GM18526 (cell line): ENCODE data around the gene CAMTA1.

Experiments used
- POLR2A ChIP-seq: IDR thresholded peaks from 3 replicates; pipeline ENCODE4 v1.6.1; 2011; ENCODE audit not compliant: insufficient read length; ENCODE audit errors: extremely low read depth

Gene CAMTA1

DNA sequence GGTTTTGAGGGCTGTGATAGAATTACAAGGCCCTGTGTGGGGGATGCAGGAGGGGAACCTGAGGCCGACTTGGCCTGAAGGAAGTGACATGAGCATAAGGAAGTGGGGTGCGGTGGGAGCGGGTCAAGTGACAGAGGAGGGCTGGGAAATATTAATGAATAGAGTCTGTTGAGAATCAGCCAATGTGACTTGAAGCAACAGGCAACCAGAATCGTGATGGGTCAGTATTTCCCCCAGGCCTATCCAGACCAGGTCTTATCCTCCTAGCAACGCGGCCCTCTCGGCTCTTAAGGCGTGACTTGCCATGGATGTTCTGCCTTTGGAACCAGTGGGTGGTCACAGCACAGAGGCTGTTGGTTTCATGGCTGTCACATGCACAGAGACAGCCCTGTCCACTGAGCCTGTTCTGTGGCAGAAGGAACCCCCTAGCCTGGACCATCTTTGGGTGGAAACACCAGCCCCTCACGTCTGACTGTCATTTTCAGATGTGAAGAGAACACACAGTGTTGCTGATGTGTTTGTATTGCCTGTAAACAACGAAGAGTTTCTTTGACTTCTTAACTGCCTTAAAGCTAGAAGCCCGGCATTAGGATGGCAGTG is 468.8 kb downstream of the CAMTA1 start:
- TF ChIP-seq POLR2A, result no peak

DNA sequence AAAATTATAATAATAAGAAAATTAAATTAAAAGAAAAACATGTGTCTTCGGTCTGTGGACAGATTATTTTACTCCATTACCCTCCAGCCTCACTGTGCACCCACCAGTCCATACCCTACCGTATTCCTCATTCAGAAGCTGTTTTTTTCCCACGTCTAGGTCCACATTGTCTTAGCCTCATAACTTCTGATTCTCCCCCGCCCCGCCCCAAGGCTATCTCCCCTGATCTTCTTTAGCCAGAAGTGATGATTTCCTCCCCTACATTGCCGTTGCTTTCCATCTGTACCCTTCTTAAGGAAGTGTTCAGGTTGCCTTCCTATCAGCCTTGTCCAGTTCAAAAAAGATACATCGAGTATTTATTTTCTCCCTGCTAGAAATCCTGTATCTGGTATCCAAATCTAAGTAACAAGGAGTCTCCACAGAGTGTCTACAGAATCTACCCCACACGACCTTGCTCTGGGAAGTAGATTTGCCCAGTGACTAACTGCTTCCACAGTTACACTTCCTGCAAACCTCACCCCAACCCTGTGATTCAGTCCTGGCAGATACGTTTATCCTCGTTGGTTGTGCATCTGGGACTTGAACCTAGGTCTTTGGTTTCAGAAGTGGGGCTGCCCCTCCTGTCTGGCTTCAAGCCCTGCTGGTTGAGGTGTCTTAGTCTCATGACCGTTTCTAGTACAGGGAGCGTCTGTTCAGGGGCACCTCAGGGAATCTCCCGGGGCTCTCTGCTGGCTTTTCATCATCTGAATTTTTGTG is 470.2 kb downstream of the CAMTA1 start:
- no peak for TF ChIP-seq POLR2A

GRCh38 chr1:7256526-7256925 is 471.3 kb downstream of the CAMTA1 start:
- TF ChIP-seq POLR2A, result no peak

- TF ChIP-seq POLR2A, result no peak
Measured at GRCh38 chr1:7257225-7257624, 472.0 kb downstream of the CAMTA1 start.

DNA sequence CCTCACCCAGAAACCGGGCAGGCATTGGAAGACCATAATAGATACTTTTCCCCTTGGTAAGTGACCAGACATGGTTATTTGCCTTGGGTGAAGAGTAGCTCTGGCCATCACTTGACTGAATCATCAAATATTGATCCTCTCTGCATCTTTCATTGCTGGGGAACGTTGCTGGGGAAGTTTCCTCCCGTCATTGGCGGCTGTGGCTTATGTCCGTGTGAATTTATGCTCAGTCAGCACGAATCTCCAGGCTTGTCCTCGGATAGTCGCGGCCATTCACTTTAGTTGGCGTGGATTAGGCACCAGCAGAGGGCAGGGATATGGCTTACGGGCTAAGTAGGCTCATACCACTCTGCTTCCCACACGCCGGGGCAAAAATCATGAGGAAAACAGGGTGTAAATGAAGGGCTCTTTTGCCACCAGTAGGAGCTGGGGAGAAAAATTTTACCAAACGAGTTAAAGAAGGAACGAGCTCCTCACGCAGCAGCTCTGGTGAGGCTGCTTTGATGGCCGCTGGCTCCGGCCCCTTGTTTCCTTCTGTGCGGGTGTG is 473.4 kb downstream of the CAMTA1 start:
- no peak for TF ChIP-seq POLR2A

DNA sequence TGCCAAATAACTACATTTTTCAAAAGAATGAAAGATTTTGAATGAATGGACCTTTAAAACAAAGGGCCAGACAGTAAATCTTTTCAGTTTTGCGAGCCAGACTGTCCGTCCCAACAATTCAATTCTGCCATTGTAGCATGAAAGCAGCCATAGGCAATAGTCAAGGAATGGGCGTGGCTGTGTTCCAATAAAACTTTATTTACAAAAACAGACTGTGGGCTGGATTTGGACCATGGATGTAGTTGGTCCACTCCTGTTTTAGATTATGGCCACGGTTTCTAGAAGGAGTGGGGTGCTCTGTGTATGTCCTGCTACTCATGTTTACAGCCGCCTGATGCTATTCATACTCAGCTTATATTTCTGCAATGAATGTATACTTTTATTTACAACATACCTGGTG is 474.7 kb downstream of the CAMTA1 start:
- no peak for TF ChIP-seq POLR2A

- no peak for TF ChIP-seq POLR2A
Measured at GRCh38 chr1:7261490-7261889, 476.2 kb downstream of the CAMTA1 start.

GRCh38 chr1:7262611-7263010 is 477.4 kb downstream of the CAMTA1 start:
- no peak for TF ChIP-seq POLR2A

DNA sequence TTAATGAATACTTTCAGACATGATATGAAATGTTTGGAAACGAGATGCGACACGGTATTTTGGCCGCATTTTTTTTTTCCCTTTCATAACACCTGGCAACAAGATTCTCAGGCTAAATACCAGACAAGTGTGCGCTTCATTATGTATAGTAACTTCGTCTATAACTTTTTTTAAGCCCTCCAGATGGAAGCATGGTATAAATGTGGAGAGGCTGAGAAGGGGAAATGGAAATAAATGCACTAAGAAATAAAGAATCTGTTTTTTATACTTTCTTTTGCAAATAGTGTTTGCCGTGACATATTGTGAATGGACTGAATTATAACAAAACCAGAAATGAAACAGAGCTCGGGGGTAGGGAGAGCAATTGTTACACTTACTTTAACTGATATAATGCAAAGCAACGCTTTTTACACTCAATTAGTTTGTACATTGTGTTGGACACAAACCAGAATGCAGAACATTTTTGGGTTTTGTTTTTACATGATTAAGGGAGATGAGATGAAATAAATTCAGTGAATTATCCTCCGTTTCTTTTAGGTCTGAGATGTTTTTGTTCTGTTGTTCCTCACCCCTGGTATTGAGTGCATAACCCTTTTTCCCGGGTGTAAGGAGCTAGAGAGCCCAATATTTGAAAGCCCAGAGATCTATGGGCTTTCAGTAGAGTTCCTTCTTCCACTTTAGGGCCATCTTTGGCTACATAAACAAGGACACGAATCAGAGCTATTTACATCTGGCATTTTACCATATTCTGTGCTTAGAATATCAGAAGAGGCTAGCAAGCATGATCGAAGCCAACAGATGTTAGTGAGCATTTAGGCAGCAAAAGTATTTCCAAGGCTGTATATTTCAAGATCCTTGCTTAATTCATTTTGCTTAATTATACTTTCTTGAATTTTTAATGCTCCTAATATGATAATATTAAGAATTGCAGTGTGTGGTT is 478.0 kb downstream of the CAMTA1 start:
- TF ChIP-seq POLR2A, result no peak

DNA sequence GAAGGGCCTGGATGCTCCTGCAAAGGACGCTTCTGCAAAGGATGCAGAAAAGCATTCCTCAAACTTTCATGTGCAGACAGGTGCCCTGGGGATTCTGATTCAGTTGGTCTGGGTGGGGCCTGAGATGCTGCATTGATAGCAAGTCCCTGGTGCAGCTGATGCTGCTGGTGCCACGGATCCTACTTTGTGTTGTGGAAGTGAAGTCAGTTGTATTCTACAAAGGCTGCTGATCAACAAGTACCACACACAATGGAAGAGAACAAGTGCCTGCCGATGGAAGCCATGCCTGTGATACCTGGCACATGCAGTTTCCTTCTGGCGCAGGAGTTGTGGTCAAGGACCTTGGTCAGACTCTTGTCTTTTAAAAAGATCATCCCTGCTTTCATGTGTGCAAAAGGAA is 478.8 kb downstream of the CAMTA1 start:
- no peak for TF ChIP-seq POLR2A

DNA sequence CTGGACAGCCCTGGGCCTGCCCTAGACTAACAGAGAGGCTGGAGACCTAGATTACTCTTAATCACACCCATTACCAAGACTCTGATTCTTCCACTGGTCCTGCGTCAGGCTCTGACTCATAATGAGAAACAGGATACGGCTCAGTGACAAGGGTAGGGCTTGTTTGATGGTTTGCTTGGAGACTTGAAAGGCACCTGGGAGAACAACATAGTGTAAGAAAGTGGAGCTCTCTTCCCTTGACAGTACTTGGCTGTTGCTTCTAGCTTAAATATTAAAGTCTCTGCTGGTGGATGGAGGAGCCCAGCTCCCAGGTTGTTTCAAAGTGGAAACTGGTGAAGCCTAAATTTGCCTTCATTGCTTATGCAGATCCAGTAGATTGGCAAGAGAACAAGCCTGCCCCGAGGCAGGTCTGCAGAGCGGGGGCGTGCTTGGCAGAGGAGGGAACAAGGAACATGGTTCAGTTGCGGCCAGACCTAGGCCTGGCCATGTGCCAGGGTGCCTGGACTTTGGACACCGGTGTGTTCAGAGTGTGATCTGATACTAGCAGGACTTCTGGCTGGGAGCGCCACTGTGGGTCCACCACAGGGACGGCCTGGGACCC is 480.6 kb downstream of the CAMTA1 start:
- TF ChIP-seq POLR2A, result no peak

- TF ChIP-seq POLR2A, result no peak
Measured at GRCh38 chr1:7266561-7266960, 481.3 kb downstream of the CAMTA1 start.

DNA sequence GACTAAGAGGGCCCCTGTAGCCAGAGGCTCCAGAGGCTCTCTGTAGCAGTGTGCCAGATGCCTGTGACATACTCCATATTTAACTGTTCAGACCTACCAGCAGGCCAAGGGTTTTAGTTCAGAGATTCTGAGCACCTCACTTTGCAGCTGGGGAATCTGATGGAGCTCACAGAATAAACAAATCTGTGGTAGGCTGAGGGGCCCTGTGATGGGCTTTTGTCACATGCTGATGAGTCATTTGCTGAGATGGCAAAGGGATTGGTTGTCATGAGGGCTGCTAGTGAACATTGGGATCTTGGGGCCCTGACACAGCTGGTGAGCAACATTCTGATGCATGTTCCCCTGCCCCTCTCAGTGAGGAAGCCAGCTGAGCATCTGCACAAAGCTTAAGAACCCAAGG is 482.2 kb downstream of the CAMTA1 start:
- no peak for TF ChIP-seq POLR2A

DNA sequence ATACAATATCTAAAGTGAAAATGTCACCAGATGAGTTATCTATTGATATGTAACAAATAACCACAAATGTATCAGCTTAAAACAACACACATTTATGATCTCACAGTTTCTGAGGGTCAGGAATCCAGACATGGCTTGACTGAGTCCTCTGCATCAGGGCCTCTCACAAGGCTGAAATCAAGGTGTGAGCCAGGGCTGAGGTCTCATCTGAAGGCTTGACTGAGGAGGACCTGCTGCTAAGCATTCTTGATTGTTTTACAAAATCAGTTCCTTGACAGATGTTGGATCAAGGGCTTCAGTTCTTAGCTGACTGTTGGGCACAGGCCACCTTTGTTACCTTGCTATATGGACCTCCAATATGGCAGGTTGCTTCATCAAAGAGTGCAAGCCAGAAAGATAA is 483.7 kb downstream of the CAMTA1 start:
- no peak for TF ChIP-seq POLR2A

DNA sequence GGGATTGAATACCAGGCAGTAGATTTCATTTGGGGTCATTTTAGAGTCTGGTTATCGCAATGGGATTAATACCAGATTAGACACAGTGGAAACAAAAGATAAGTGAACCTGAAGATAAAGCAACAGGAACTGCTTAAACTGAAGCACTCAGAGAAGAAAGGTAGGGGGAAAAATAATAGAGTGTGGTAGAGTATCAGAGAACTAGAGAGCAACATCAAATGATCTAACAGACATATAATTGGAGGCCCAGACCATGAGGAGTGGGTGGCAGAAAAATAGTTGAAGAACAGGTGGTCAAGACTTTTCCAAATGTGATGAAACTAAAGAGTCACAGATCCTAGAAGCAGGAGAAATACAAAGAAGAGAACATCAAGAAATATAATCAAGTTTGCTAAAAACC is 484.3 kb downstream of the CAMTA1 start:
- TF ChIP-seq POLR2A, result no peak

GRCh38 chr1:7274256-7274655 is 489.0 kb downstream of the CAMTA1 start:
- no peak for TF ChIP-seq POLR2A

DNA sequence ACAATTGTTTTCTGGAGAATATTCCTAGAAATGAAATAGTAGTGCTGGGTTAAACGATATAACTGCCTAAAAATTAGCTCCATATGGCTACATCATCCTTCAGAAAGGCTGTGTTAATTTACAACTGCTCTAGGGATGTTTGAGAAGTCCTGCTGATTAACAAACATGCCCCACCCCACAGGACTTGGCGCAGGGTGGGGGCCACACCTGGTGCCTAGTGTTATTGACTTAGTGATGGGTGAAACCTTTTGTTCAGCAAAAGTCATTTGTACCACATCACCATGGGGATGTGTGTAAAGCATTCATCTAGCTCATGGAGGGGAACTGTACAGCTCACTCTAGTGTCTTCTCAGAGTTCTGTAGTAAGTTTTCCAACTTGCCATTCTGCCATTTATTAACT is 492.8 kb downstream of the CAMTA1 start:
- TF ChIP-seq POLR2A, result no peak
